H4 (cell line): ENCODE results near the gene HDAC6. TPM values are rescaled to one million over a fixed set of nuclear protein-coding genes. Genes with fewer than 3 reads are reported as not detected.
"Not testable (repeated sequence)": the region's sequence is repeated elsewhere in the genome, so short reads cannot be mapped to it uniquely, and the experiment has no call there.

Source experiments
- DNase-seq: peaks from one replicate; pipeline ENCODE4 v3.0.0-alpha.2; 2015; ENCODE audit warnings: low spot score
- total RNA-seq: library from RNA; depleted of rRNA; stranded (reverse); fragments of >200 nt; shearing (Covaris generic); gene quantifications from 2 replicates; pipeline ENCODE4 v1.2.3, GENCODE V29; 2014

The HDAC6 gene
- total RNA-seq, 1 experiment from 2014 or later = 25.2 TPM

DNA sequence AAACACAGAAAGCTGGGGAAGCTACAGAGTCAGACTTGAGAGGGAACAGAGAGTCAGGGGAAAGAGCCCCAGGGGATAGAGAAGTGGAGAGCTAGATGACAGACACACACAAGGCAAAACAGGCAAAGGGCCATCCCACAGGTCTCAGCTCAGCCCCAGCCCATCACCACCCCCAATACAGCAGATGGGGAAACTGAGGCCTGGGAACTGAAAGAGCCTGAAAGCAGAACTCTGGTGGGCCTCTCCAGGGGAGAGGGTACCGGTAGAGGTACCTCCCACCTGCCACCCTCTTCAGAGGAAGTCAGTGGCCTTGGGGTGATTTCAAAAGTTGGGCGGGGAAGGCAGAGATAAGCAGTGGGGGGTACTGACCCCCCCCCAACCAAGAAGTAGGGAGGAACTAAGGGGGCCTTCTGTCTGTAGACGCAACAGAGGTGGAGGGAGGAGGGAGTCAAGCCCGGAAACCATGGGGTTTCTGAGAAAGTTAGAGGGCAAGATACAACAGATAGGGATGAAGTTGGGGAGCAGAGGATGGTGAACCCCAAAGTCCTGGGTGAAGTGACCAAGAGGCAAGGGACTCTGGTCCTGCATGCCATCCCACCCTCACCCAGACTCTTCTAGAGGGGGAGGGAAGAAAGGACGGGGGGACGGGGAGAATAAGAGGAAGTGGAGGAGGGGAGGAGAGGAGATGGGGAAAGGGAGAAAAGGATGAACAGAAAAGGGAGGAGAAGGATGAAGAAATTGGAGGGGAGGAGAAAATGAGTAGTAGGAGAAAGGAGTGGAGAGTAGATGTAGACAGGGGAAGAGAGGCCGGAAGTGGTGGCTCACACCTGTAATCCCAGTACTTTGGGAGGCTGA lies 12.3 kb upstream of the HDAC6 start:
- DNase-seq = no peak

DNA sequence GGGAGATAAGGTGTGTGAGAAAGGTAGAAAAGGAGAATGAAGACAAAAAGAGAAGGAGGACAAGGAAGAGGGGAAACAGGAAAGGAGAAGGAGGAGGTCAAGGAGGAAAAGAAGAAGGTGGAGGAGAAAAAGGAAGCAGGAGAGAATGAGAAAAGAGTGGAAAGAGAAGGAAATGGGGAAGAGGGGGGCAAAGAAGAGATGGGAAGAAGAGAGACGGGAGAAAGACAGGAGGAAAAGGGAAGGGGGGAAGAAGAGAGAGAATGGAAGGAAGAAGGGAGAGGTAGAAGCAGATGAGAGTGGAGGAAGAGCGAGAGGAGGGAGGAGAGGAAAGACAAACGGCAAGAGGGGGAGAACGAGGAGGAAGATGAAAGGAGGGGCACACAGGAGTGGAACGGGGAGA lies 11.4 kb upstream of the HDAC6 start:
- no peak for DNase-seq

DNA sequence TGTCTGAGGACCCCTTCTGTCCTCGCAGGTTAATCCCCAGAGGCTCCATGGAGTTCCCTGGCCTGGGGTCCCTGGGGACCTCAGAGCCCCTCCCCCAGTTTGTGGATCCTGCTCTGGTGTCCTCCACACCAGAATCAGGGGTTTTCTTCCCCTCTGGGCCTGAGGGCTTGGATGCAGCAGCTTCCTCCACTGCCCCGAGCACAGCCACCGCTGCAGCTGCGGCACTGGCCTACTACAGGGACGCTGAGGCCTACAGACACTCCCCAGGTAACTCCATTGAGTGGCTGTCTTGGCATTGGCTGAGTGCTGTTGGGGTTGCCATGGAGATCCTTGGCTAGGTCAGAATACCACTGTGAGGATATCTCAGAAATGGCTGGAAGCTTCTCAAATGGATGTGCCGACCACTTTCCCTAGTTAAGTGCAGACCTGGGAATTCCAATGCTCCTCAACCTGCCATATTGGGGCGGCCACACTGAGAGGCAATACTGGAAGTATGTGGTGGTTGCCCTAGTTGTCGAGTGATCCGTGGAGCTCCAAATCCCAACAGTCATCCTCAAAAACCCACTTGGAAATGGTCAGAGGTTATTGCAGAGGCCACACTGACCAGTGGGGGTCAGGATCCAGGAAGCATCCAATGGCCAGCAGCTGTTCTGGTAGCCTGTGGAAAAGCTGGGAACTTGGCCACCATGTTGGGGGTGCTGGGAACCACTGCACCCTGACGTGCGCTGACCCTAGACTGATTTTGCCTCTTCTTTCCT lies 10.6 kb upstream of the HDAC6 start:
- DNase-seq = no peak

GRCh38 chrX:48792219-48792618 lies 9.6 kb upstream of the HDAC6 start:
- no peak for DNase-seq

DNA sequence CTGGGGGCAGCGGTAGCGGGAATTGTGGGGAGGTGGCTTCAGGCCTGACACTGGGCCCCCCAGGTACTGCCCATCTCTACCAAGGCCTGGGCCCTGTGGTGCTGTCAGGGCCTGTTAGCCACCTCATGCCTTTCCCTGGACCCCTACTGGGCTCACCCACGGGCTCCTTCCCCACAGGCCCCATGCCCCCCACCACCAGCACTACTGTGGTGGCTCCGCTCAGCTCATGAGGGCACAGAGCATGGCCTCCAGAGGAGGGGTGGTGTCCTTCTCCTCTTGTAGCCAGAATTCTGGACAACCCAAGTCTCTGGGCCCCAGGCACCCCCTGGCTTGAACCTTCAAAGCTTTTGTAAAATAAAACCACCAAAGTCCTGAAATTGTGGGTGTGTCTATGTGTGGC lies 7.9 kb upstream of the HDAC6 start:
- DNase-seq = no peak

DNA sequence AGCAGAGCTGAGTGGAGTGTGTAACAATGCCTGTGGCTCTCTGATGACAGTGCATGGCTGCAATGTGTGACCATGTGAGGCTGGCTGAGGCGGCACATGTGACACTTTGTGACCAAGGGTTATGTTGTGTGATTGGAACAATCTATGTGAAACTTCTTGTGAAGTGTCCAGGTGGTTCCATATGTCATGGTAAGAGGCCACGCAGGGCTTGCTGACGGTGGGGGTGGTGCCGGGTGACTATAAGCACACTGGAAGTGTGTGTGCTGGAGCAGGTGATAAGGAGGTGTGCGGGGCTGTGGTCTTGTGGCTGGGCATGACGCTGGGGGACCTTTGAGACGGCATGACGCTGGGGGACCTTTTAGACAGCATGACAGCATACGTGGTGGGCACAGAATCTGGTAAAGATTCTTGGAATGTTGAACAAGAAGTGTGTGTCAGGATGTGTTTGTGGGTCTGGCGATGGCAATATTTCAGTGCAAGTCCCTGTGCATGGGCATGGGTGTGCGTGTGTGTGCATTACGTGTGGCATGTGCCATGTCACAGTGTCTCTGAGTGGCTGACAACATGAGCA lies 7.4 kb upstream of the HDAC6 start:
- DNase-seq = no peak

DNA sequence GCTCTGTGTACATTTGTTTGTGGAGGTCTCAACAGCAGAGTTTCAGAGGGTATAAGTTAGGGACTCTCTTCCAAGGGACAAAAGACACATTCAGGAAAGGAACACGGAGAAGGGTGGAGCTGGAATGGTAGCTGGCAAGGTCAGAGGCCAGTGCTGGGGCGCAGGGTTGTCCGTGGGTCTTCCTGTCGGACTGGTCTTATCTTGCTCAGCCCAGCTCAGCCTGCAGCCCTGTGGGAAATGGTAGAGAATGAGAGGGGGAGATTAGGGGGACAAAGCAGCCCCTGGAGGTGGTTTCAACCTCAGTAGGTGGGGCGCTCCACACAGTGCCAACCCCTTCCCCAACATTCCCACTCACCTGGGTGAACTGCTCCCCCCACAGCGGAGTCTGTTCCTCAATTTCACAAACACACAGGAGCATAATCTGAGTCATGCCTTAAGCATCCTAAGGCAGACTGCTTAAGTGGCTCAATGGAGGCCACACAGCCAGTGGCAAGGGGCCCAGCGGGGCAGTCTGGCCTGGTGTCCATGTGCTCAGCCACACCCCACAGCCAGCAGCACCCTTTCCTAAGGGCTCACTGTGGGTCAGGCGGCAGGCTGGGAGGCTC lies 6.9 kb upstream of the HDAC6 start:
- peak; percentile 59 for DNase-seq

- no peak for DNase-seq
These were observed 3.5 kb upstream of the HDAC6 start for GRCh38 chrX:48798318-48798717.

DNA sequence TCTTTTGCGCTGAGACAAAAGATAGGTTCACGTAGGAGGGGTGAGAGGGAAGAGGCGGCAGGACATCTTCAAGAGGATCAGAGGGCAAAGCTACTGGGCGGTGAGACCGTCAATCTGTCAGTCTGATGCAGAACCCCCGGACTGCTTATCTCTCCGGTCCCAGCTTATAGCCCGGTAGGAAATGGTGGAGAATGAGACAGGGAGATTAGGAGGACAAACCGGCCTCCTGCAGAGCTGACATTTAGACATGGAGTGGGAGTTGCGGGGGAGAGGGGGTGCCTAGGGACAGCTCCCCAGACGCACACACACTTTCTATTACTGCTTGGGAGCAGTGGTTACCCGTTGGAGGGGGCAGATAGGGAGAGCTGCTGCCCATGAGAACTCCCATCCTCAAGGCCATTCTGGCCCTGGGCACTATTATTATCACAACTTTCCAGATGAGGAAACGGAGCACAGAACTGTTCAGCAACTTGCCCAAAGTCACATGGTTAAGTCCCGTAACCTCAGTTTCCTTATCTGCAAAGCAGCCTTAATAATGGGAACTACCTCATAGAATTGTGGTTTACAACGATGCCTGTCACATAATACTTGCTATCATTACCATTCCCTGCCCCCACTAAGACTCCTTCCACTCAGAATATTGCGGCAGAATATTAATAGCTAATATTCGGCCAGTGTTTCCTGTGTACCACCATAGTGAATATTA lies 1.1 kb upstream of the HDAC6 start:
- DNase-seq = no peak

DNA sequence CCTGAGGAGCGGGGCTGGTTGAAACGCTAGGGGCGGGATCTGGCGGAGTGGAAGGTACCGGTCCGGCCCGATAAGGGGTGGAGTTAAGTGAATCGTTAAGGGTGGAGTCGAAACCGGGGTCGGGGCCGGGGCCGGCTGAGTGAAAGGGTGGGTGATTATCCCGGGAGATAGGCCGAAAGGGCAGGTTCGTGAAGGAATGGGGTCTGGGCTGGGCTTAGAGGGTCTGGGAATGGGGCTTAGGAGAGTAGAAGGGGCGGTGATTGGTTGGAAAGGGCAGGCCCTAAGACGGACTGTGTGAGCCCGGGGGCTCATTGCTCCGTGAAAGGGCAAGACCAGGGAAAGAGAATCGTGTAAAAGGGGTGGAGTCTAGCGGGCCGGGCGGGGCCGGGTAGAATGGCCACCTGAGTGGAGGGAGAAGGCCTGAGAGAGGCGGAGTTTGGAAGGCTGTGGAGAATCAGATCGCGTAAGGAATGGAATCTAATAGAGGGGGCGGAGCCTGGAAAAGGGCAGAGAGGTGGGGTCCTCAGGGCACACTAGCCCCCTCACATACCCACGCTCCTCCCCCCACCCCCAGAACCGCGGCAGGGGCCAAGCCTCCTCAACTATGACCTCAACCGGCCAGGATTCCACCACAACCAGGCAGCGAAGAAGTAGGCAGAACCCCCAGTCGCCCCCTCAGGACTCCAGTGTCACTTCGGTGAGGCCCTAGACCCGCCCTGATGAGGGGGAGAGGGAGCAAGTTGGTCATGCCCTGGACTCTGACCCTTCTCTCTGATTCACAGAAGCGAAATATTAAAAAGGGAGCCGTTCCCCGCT lies 430 bp downstream of the HDAC6 start:
- DNase-seq = peak; percentile 79

- DNase-seq = no peak
These were observed 986 bp downstream of the HDAC6 start for GRCh38 chrX:48802905-48803200.

GRCh38 chrX:48806081-48806480 lies 4.2 kb downstream of the HDAC6 start:
- no peak for DNase-seq

GRCh38 chrX:48813644-48814043 lies 11.8 kb downstream of the HDAC6 start:
- no peak for DNase-seq

DNA sequence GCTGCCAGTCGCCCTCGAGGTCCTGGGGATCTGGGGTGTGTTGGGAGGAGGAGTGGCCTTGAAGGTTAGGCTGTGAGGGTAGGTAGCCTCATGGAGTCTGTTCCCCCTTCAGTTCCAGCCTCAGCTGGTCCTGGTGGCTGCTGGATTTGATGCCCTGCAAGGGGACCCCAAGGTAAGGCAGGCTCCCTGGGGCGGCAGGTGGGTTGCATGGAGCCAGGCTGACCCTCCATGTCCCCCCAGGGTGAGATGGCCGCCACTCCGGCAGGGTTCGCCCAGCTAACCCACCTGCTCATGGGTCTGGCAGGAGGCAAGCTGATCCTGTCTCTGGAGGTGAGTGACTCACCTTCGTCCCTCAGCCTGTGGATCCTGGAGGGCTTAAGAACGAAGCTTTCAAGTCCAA lies 12.9 kb downstream of the HDAC6 start:
- no peak for DNase-seq

DNA sequence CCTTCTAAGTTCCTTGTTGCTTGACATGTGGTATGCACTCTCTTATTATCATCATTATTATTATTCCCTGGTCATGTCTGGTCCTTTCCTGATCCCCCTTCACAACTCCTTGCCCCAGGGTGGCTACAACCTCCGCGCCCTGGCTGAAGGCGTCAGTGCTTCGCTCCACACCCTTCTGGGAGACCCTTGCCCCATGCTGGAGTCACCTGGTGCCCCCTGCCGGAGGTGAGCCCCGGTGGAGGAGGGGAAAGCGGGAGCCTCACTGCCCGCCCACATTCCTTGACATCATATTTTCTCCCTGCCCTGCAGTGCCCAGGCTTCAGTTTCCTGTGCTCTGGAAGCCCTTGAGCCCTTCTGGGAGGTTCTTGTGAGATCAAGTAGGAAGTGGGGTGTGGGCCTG lies 13.4 kb downstream of the HDAC6 start:
- no peak for DNase-seq

GRCh38 chrX:48816014-48816810 lies 14.3 kb downstream of the HDAC6 start:
- DNase-seq = no peak

DNA sequence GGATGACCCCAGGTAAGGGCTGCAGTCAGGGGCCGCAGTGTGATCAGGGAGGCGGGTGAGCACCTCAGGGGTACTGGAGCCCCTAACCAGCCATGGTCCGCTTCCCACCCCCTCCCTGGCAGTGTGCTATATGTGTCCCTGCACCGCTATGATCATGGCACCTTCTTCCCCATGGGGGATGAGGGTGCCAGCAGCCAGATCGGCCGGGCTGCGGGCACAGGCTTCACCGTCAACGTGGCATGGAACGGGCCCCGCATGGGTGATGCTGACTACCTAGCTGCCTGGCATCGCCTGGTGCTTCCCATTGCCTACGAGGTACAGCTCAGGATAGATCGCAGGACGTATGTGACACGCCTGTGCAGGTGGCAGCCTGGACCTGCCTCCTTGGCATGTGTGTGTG lies 16.2 kb downstream of the HDAC6 start:
- no peak for DNase-seq

GRCh38 chrX:48818866-48819265 lies 17.0 kb downstream of the HDAC6 start:
- DNase-seq = no peak

DNA sequence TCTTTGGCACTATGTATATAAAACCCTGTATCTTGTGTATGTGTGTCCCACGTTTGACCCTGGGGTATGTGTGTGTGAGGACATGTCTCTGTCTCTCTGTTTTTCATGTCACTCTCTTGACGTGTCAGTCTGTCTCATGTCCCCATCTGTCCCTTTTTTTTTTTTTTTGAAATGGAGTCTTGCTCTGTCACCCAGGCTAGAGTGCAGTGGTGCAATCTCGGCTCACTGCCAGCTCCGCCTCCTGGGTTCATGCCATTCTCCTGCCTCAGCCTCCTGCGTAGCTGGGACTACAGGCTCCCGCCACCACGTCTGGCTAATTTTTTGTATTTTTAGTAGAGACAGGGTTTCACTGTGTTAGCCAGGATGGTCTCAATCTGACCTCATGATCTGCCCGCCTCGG lies 17.5 kb downstream of the HDAC6 start:
- DNase-seq = not testable (repeated sequence)

- DNase-seq = no peak
These were observed 21.2 kb downstream of the HDAC6 start for GRCh38 chrX:48823053-48823452.
